Measurements from ENCODE around the gene MYCN.

GRCh38 chr2:15940661-15941480 is 521 bp downstream of the MYCN start:
- TF ChIP-seq CTCF (conservative IDR thresholded peaks at IDR 0.05; ENCODE audit: low read depth, low read length) (no peak), SMC3 (IDR thresholded peaks at IDR 0.05; ENCODE audit: low read depth, low read length) (no peak), POLR2A (IDR thresholded peaks at IDR 0.05; ENCODE audit: low read depth, low read length) (no peak), CEBPB (IDR thresholded peaks at IDR 0.05; ENCODE audit: low read depth, low read length) (no peak), RFX5 (IDR thresholded peaks at IDR 0.05; ENCODE audit: low read depth, low read length) (no peak), MXI1 (IDR thresholded peaks at IDR 0.05; ENCODE audit: borderline replicate concordance, low read depth, low read length) (no peak), RCOR1 (IDR thresholded peaks at IDR 0.05; ENCODE audit: insufficient replicate concordance, low read length) (no peak), USF2 (IDR thresholded peaks at IDR 0.05; ENCODE audit: low read depth, low read length) (no peak), MAFK (IDR thresholded peaks at IDR 0.05; ENCODE audit: low read depth, low read length) (no peak), CHD1 (IDR thresholded peaks at IDR 0.05; ENCODE audit: low read depth, low read length) (no peak), BHLHE40 (IDR thresholded peaks at IDR 0.05; ENCODE audit: low read depth, low read length) (no peak), FOS (IDR thresholded peaks at IDR 0.05; ENCODE audit: low read depth, low read length) (no peak), RAD21 (IDR thresholded peaks at IDR 0.05; ENCODE audit: low read length) (no peak)
